Uterus (tissue), 4 donors: ENCODE results near the gene PDE5A. TPM values are rescaled to one million over a fixed set of nuclear protein-coding genes. Genes with fewer than 3 reads are reported as not detected.
A peak's percentile ranks its signal among the peaks of the same experiment; 100 is the strongest.

ENCODE experiments used
- DNase-seq, 2 donors: peaks; one replicate each; pipeline ENCODE4 v3.0.0-alpha.2; 2019 to 2020
- H3K27ac ChIP-seq, 2 donors: fragments of 200-600 bp; sonication (generic); 1 replicate in 1 of 2; 2 replicates in 1 of 2; pipeline ENCODE4 v1.5.1; 2016 to 2018
- H3K27me3 ChIP-seq, 2 donors: fragments of 200-600 bp; sonication (generic); one replicate each; pipeline ENCODE4 v1.5.1; 2018 to 2019; ENCODE audit warnings: control low read depth in 1 of 2
- H3K36me3 ChIP-seq, 2 donors: fragments of 200-600 bp; sonication (generic); one replicate each; pipeline ENCODE4 v1.5.1; 2019; ENCODE audit warnings: control low read depth in 1 of 2
- H3K4me1 ChIP-seq, 2 donors: fragments of 200-600 bp; sonication (generic); one replicate each; pipeline ENCODE4 v1.5.1; 2018 to 2019; ENCODE audit warnings: control low read depth in 1 of 2
- H3K4me3 ChIP-seq, 2 donors: fragments of 200-600 bp; sonication (generic); 1 replicate in 1 of 2; 2 replicates in 1 of 2; pipeline ENCODE4 v1.5.1; 2018 to 2019; ENCODE audit warnings: mild to moderate bottlenecking in 1 of 2
- H3K9me3 ChIP-seq, 2 donors: fragments of 200-600 bp; sonication (generic); one replicate each; pipeline ENCODE4 v1.5.1; 2019; ENCODE audit warnings: control low read depth in 1 of 2
- POLR2A ChIP-seq, 2 donors: fragments of 450-650 bp; IDR thresholded peaks; one replicate each; pipeline ENCODE4 v1.6.1; 2016; ENCODE audit warnings: antibody characterized with exemption in 2 of 2, mild to moderate bottlenecking in 1 of 2, moderate library complexity in 1 of 2
- intact Hi-C: fragments of 100-400 bp; cut with DNase I; formaldehyde crosslinking; loops from one replicate; pipeline ENCODE4 v1.15.1; 2023; ENCODE audit warnings: low total_unique reads
- total RNA-seq, 4 donors: library from RNA; depleted of rRNA in 3 of 4; stranded (reverse); fragments of >200 nt in 3 of 4; gene quantifications; one replicate each; pipeline versions ENCODE4 v1.1.0 to v1.2.4, GENCODE V29; 2014 to 2023
- TF ChIP-seq, protein P1 (sequence below), 4 experiments: fragments of 200-600 bp in 2 of 4; fragments of 450-650 bp in 2 of 4; sonication (generic) in 2 of 4; IDR thresholded peaks; one replicate each; pipeline ENCODE4 v1.5.1; 2016 to 2019; ENCODE audit warnings: antibody characterized with exemption in 4 of 4, mild to moderate bottlenecking in 2 of 4, moderate library complexity in 1 of 4
- donor health status: DM: yes; HTN: yes; CAD: no.

Gene PDE5A
- total RNA-seq, 4 donors from 2014 or later: 13.5 to 192 (median 84.2) TPM

DNA sequence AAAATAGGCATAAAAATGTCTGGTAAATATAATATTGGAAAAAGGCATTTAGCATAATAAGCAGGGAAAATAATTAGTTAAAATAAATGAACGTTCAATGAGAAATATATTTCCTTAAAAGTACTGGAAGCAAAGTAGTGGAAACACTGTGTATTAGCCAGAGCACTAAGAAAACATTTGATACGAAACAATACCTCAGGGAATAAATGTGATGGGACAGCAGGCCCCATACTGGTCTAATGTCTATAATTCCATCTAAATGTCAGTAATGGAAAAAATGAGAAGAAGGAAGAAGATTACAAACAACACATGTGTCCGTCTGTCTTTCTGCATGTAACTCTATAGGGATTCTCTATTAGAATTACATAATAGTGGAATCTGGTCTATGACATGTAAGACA lies 79.0 kb downstream of the PDE5A start:
- Histone ChIP-seq H3K27me3 (no peaks in the 10 kb centered on the region), H3K9me3 (no peaks in the 10 kb centered on the region), H3K36me3 (no peaks in the 10 kb centered on the region), H3K27ac (no peak overlapping the region), H3K4me1 (no peaks in the 10 kb centered on the region), H3K4me3 (no peak overlapping the region)
- no peak for TF ChIP-seq POLR2A (IDR thresholded peaks at IDR 0.05)
- TF ChIP-seq, protein P1, sequence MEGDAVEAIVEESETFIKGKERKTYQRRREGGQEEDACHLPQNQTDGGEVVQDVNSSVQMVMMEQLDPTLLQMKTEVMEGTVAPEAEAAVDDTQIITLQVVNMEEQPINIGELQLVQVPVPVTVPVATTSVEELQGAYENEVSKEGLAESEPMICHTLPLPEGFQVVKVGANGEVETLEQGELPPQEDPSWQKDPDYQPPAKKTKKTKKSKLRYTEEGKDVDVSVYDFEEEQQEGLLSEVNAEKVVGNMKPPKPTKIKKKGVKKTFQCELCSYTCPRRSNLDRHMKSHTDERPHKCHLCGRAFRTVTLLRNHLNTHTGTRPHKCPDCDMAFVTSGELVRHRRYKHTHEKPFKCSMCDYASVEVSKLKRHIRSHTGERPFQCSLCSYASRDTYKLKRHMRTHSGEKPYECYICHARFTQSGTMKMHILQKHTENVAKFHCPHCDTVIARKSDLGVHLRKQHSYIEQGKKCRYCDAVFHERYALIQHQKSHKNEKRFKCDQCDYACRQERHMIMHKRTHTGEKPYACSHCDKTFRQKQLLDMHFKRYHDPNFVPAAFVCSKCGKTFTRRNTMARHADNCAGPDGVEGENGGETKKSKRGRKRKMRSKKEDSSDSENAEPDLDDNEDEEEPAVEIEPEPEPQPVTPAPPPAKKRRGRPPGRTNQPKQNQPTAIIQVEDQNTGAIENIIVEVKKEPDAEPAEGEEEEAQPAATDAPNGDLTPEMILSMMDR (IDR thresholded peaks at IDR 0.05): no peak
- intact Hi-C loops: no loop called here
- no peak for DNase-seq

DNA sequence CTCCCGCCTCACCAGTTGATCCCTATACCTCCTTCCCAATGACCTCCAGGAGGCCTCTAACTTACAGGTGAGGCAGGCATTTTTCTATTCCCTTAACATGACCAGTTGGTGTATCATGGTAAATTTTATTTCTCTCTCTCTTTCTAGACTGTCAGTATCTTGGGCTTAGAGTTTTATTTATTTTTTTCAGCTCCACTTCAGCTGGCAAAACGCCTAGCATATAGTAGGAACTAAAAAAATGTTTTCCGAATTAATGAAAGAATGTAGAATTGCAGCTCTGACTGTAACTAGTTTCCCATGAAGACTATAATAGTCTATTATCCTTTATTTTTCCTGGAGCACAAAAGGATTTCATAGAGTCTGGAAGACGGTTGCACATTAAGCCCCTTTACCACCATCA lies 84.8 kb downstream of the PDE5A start:
- DNase-seq: no peak
- TF ChIP-seq POLR2A (IDR thresholded peaks at IDR 0.05): no peak
- TF ChIP-seq, protein P1 (IDR thresholded peaks at IDR 0.05): no peak
- H3K4me1 ChIP-seq: no peaks in the 10 kb centered on the region
- no peak overlapping the region for H3K4me3 ChIP-seq
- intact Hi-C loops: no loop called here
- peak overlapping the region in 1 of 2 donors; percentile 24 for H3K27ac ChIP-seq
- H3K36me3 ChIP-seq: no peaks in the 10 kb centered on the region
- no peaks in the 10 kb centered on the region for H3K27me3 ChIP-seq
- no peaks in the 10 kb centered on the region for H3K9me3 ChIP-seq

DNA sequence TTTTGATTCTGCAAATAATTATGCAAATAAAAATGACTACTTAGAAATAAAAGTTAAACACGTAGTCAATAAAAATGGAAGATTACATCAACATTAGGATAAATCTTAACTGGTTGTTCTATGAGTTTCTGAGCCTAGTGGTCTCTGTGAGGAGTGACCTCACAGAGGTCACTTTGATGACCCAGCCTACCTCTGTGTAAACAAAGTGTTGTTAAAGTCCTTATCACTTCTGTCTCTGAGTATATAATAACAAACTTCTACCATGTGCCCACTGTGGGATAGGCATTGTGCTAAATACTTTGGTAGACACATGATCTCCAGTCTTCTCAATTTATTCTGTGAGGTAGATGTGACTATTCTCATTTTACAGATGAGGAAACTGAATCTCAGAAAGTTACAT lies 85.4 kb downstream of the PDE5A start:
- no peak for DNase-seq
- no peaks in the 10 kb centered on the region for H3K9me3 ChIP-seq
- no peaks in the 10 kb centered on the region for H3K36me3 ChIP-seq
- intact Hi-C loops: no loop called here
- TF ChIP-seq, protein P1 (IDR thresholded peaks at IDR 0.05): no peak
- no peak for TF ChIP-seq POLR2A (IDR thresholded peaks at IDR 0.05)
- H3K4me3 ChIP-seq: no peak overlapping the region
- peak overlapping the region in 1 of 2 donors; percentile 24 for H3K27ac ChIP-seq
- no peaks in the 10 kb centered on the region for H3K4me1 ChIP-seq
- no peaks in the 10 kb centered on the region for H3K27me3 ChIP-seq

DNA sequence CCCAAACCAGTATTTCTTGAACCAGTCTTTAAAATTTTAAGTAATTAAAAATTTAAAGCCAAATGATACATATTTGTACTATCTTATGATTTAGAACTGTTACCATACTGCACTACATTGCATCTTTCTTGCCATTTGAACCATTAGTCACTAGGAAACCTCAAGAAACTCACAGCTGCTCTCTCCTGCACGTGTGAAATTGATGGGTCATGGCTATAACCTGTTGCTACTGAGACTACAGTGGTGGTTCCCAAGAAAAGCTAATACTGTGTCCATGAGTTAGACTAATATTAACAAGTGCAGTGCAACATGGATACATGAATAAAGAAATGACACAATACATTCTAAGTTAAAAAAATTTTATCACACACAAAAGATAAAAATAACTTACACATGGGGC lies 88.4 kb downstream of the PDE5A start:
- no peak for DNase-seq
- no peaks in the 10 kb centered on the region for H3K4me1 ChIP-seq
- H3K27me3 ChIP-seq: no peaks in the 10 kb centered on the region
- H3K4me3 ChIP-seq: no peak overlapping the region
- no peak overlapping the region for H3K27ac ChIP-seq
- intact Hi-C loops: no loop called here
- no peak for TF ChIP-seq POLR2A (IDR thresholded peaks at IDR 0.05)
- TF ChIP-seq, protein P1 (IDR thresholded peaks at IDR 0.05): no peak
- H3K9me3 ChIP-seq: no peaks in the 10 kb centered on the region
- H3K36me3 ChIP-seq: no peaks in the 10 kb centered on the region

DNA sequence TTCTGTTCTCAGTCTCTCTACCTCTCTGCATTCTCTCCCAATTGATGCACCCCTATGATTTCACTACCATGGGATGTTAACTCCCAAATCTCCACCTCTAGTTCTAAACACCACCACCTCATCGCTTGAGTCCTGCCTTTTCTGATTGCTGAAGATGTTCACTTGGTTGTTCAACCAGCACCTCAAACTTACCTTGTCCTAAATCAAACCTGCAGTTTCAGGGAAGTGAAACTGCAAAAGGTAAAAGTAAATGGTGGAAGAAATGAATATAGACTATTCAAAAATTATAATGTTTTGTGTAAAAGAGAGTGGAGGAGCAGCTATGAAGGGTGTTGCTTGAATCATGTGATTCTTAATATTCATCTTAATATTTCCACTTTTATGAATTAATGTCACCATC lies 91.0 kb downstream of the PDE5A start:
- H3K4me1 ChIP-seq: no peaks in the 10 kb centered on the region
- H3K27me3 ChIP-seq: no peaks in the 10 kb centered on the region
- no peaks in the 10 kb centered on the region for H3K36me3 ChIP-seq
- no peak overlapping the region for H3K27ac ChIP-seq
- no peak overlapping the region for H3K4me3 ChIP-seq
- intact Hi-C loops: no loop called here
- H3K9me3 ChIP-seq: no peaks in the 10 kb centered on the region
- DNase-seq: no peak
- TF ChIP-seq, protein P1 (IDR thresholded peaks at IDR 0.05): no peak
- TF ChIP-seq POLR2A (IDR thresholded peaks at IDR 0.05): no peak
